ENCODE data around the gene IDH3A. TPM values are rescaled to one million over a fixed set of nuclear protein-coding genes. Genes with fewer than 3 reads are reported as not detected.

IDH3A gene
- total and polyA plus RNA-seq, 9 of the 15 experiments (the other 6 are each of a cell fraction or from before 2014, with no cell fraction given): 37.4 to 249 (median 107) TPM

DNA sequence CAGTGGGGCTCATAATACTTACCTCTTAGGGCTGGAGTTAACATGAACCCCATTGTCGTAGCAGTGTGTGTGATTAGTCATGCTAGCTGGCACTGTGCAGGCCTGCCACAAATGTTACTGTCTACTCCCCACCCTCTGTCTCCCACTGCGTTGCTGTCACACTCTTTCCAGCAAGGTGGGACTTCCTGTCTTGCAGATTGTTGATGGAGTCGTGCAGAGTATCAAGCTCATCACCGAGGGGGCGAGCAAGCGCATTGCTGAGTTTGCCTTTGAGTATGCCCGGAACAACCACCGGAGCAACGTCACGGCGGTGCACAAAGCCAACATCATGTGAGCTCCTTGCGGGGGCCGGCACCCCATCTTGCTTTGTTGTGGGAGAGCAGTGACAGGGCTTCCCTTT lies 12.9 kb downstream of the IDH3A start:
- no peaks in the 10 kb centered on the region for H4K20me1 ChIP-seq (replicated peaks; ENCODE audit: control insufficient read depth, insufficient read depth, low read length)
- H3K9me1 ChIP-seq (ENCODE audit: control insufficient read depth, insufficient read depth, low read length): no peaks in the 10 kb centered on the region
- peaks cover 84% of the 10 kb centered on the region for H3K36me3 ChIP-seq (ENCODE audit: control insufficient read depth, insufficient read depth, low read length)
- no peaks in the 10 kb centered on the region for H3K27me3 ChIP-seq (ENCODE audit: control insufficient read depth in 2 of 2, insufficient read depth in 2 of 2, low read length in 2 of 2)
- FAIRE-seq: no peak
- H3K9ac ChIP-seq (ENCODE audit: insufficient read depth in 1 of 2, low read depth in 2 of 2, low read length in 2 of 2): no peak overlapping the region
- H2AFZ ChIP-seq (ENCODE audit: low read depth, low read length): no peak overlapping the region
- intact Hi-C loops (cut with micrococcal nuclease): no loop called here
- H3K79me2 ChIP-seq (ENCODE audit: control insufficient read depth, insufficient read depth, low read length): no peaks in the 10 kb centered on the region
- no peak overlapping the region for H3K4me3 ChIP-seq
- POLR2A ChIA-PET: interaction anchor here (1.3 kb wide), 1 partner anchor 14 kb away, joined by 3 read pairs; no protein-coding TSS in a partner anchor
- ATAC-seq: no peak
- H3K9me3 ChIP-seq (replicated peaks; ENCODE audit: control insufficient read depth, insufficient read depth, low read depth, low read length): no peaks in the 10 kb centered on the region
- no peak overlapping the region for H3K4me2 ChIP-seq (ENCODE audit: insufficient read depth, low read length)
- no peaks in the 10 kb centered on the region for H3K4me1 ChIP-seq (replicated peaks in 1 of 2; ENCODE audit: control insufficient read depth in 2 of 2, insufficient read depth in 2 of 2, low read length in 2 of 2)
- TF ChIP-seq RFX7 (CRISPR knock-in tag; IDR thresholded peaks at IDR 0.05) (no peak), NCOA2 (IDR thresholded peaks at IDR 0.05; ENCODE audit: partially characterized antibody in 2 of 2) (no peak), TBP (optimal IDR thresholded peaks at IDR 0.05; ENCODE audit: low read depth, low read length) (no peak), ZFPM2 (CRISPR knock-in tag; IDR thresholded peaks at IDR 0.05) (no peak), SMAD1 (IDR thresholded peaks at IDR 0.05; ENCODE audit: low read depth, low read length, partially characterized antibody) (no peak), MTF1 (CRISPR knock-in tag; IDR thresholded peaks at IDR 0.05; ENCODE audit: borderline replicate concordance) (no peak)
- no TSS peak for BruUV-seq (replicated peaks)
- in situ Hi-C loops (cut with MboI): no loop called here
- DNase-seq (ENCODE audit: extremely low read depth in 1 of 4, low spot score in 3 of 4): no peak
- 86% methylated on average over 13 of the region's 13 CpGs for WGBS (ENCODE audit: insufficient coverage, low coverage, missing lambda C conversion rate)
- CTCF ChIA-PET (ENCODE audit: low intra/inter-chr PET ratio): no interaction called here
- no peak overlapping the region for H3K27ac ChIP-seq (ENCODE audit: extremely low read depth, low read depth, low read length)

DNA sequence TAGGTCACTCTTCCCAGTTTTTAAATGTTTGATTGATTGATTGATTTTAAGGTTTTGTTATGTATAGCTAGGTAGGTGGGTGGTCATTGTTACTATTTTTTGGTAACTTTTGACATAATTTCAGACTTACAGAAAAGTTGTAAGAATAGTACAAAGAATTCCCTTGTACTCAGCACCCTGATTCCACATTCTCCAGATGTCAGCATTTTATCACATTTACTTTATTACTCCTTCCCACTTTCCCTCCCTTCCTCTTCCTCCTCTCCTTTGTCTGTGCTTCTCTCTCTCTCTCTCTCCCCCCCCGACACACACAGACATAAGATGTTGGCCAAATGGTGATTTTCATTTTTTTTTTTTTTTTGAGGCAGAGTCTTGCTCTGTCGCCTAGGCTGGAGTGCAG lies 14.8 kb downstream of the IDH3A start:
- no peaks in the 10 kb centered on the region for H3K27me3 ChIP-seq (ENCODE audit: control insufficient read depth in 2 of 2, insufficient read depth in 2 of 2, low read length in 2 of 2)
- no peak overlapping the region for H2AFZ ChIP-seq (ENCODE audit: low read depth, low read length)
- in situ Hi-C loops (cut with MboI) (no loop called here), intact Hi-C loops (cut with micrococcal nuclease) (no loop called here)
- no peak overlapping the region for H3K4me2 ChIP-seq (ENCODE audit: insufficient read depth, low read length)
- BruUV-seq (replicated peaks): no TSS peak
- H3K36me3 ChIP-seq (ENCODE audit: control insufficient read depth, insufficient read depth, low read length): peaks cover 87% of the 10 kb centered on the region
- ChIA-PET POLR2A (no interaction called here), CTCF (ENCODE audit: low intra/inter-chr PET ratio) (no interaction called here)
- H4K20me1 ChIP-seq (replicated peaks; ENCODE audit: control insufficient read depth, insufficient read depth, low read length): no peaks in the 10 kb centered on the region
- H3K9me3 ChIP-seq (replicated peaks; ENCODE audit: control insufficient read depth, insufficient read depth, low read depth, low read length): no peaks in the 10 kb centered on the region
- no peak overlapping the region for H3K4me3 ChIP-seq
- no peaks in the 10 kb centered on the region for H3K9me1 ChIP-seq (ENCODE audit: control insufficient read depth, insufficient read depth, low read length)
- no peaks in the 10 kb centered on the region for H3K79me2 ChIP-seq (ENCODE audit: control insufficient read depth, insufficient read depth, low read length)
- no peak for ATAC-seq
- H3K27ac ChIP-seq (ENCODE audit: extremely low read depth, low read depth, low read length): no peak overlapping the region
- no CpG with 5 or more reads among the region's 2 CpGs for WGBS (ENCODE audit: insufficient coverage, low coverage, missing lambda C conversion rate)
- H3K4me1 ChIP-seq (replicated peaks in 1 of 2; ENCODE audit: control insufficient read depth in 2 of 2, insufficient read depth in 2 of 2, low read length in 2 of 2): no peaks in the 10 kb centered on the region
- H3K9ac ChIP-seq (ENCODE audit: insufficient read depth in 1 of 2, low read depth in 2 of 2, low read length in 2 of 2): no peak overlapping the region
- DNase-seq (ENCODE audit: extremely low read depth in 1 of 4, low spot score in 3 of 4): no peak
- TF ChIP-seq, protein P1, sequence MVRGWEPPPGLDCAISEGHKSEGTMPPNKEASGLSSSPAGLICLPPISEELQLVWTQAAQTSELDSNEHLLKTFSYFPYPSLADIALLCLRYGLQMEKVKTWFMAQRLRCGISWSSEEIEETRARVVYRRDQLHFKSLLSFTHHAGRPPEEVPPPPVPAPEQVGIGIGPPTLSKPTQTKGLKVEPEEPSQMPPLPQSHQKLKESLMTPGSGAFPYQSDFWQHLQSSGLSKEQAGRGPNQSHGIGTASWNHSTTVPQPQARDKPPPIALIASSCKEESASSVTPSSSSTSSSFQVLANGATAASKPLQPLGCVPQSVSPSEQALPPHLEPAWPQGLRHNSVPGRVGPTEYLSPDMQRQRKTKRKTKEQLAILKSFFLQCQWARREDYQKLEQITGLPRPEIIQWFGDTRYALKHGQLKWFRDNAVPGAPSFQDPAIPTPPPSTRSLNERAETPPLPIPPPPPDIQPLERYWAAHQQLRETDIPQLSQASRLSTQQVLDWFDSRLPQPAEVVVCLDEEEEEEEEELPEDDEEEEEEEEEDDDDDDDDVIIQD (CRISPR knock-in tag; IDR thresholded peaks at IDR 0.05): no peak
- peak; percentile 58; the same call in 1 of the 2 replicates for TF ChIP-seq ZNF316 (IDR thresholded peaks at IDR 0.05)
- no peak for TF ChIP-seq POLR2B (IDR thresholded peaks at IDR 0.05; ENCODE audit: low read depth, partially characterized antibody)
- TF ChIP-seq MCM3 (IDR thresholded peaks at IDR 0.05): no peak
- no peak for FAIRE-seq
